AG04449 (cell line): Measurements from ENCODE around the gene MRPS18A.

ENCODE experiments used
- CTCF ChIA-PET: fragments of 350-600 bp; formaldehyde crosslinking; extraction: SDS; loops from one replicate; lab custom pipeline; 2021; ENCODE audit warnings: antibody characterized with exemption; lab: Yijun Ruan, JAX
- POLR2A ChIA-PET: fragments of 400-600, 350-600 bp; formaldehyde crosslinking; extraction: SDS; loops from one replicate; lab custom pipeline; 2020; ENCODE audit warnings: antibody characterized with exemption, inconsistent platforms; lab: Yijun Ruan, JAX
- DNase-seq: peaks from one replicate; pipeline ENCODE4 v3.0.0-alpha.2; 2010; ENCODE audit warnings: low read depth, low spot score
- H3K4me3 ChIP-seq: 2 replicates; pipeline ENCODE4 v1.5.1; 2011; ENCODE audit warnings: low read depth, mild to moderate bottlenecking, control low read depth, low read length
- TF ChIP-seq, protein P1 (sequence below): IDR thresholded peaks from one replicate; pipeline ENCODE4 v1.5.1; 2011; ENCODE audit warnings: mild to moderate bottlenecking, moderate library complexity, low read length, control low read depth, inconsistent platforms; ENCODE audit not compliant: insufficient read depth; ENCODE audit errors: missing control alignments

Gene MRPS18A

GRCh38 chr6:43683708-43684455 is 3.7 kb downstream of the MRPS18A start:
- H3K4me3 ChIP-seq, result no peak overlapping the region
- ChIA-PET CTCF (interaction anchor here (0.7 to 1.3 kb wide), 3 partner anchors 17 to 396 kb away, joined by 3 to 5 read pairs (median 3); partner anchors contain the start of gene VEGFA), POLR2A (no interaction called here)
- no peak for DNase-seq
- TF ChIP-seq, protein P1, sequence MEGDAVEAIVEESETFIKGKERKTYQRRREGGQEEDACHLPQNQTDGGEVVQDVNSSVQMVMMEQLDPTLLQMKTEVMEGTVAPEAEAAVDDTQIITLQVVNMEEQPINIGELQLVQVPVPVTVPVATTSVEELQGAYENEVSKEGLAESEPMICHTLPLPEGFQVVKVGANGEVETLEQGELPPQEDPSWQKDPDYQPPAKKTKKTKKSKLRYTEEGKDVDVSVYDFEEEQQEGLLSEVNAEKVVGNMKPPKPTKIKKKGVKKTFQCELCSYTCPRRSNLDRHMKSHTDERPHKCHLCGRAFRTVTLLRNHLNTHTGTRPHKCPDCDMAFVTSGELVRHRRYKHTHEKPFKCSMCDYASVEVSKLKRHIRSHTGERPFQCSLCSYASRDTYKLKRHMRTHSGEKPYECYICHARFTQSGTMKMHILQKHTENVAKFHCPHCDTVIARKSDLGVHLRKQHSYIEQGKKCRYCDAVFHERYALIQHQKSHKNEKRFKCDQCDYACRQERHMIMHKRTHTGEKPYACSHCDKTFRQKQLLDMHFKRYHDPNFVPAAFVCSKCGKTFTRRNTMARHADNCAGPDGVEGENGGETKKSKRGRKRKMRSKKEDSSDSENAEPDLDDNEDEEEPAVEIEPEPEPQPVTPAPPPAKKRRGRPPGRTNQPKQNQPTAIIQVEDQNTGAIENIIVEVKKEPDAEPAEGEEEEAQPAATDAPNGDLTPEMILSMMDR, result no peak

GRCh38 chr6:43682724-43683429 is 4.7 kb downstream of the MRPS18A start:
- ChIA-PET CTCF (interaction anchor here (0.7 to 7.1 kb wide), 3 partner anchors 15 to 397 kb away, joined by 3 to 74 read pairs (median 5); no protein-coding TSS in a partner anchor), POLR2A (no interaction called here)
- DNase-seq, result no peak
- TF ChIP-seq, protein P1, result no peak
- H3K4me3 ChIP-seq, result no peak overlapping the region

DNA sequence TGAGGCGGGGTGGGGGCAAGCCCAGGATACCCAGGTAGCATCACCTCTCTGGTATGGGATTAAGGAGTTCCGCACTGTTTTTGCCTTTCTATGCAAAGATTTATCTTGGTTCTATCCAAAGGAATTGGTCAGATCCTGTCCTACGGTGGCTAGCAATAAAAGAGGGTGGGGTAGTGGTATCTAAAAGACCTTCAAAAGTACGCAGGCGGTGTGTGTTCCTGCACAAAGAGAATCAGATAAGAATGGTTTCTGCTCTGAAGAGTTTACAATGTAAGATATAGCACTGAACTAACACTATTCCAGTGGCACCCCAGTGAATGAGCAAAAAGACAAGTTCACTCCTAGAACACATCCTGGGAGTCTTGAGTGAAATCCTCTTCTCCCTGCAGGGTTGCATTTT is 6.3 kb downstream of the MRPS18A start:
- H3K4me3 ChIP-seq, result no peak overlapping the region
- TF ChIP-seq, protein P1, result no peak
- CTCF ChIA-PET, result interaction anchor here (7.1 kb wide), 1 partner anchor 13 kb away, joined by 74 read pairs; no protein-coding TSS in a partner anchor
- POLR2A ChIA-PET, result no interaction called here
- DNase-seq, result no peak

- POLR2A ChIA-PET, result no interaction called here
- DNase-seq, result no peak
- TF ChIP-seq, protein P1, result no peak
- CTCF ChIA-PET, result interaction anchor here (0.7 to 7.1 kb wide), 4 partner anchors 8 to 395 kb away, joined by 3 to 74 read pairs (median 4); no protein-coding TSS in a partner anchor
- no peak overlapping the region for H3K4me3 ChIP-seq
These were observed 7.0 kb downstream of the MRPS18A start for GRCh38 chr6:43680308-43681200.

DNA sequence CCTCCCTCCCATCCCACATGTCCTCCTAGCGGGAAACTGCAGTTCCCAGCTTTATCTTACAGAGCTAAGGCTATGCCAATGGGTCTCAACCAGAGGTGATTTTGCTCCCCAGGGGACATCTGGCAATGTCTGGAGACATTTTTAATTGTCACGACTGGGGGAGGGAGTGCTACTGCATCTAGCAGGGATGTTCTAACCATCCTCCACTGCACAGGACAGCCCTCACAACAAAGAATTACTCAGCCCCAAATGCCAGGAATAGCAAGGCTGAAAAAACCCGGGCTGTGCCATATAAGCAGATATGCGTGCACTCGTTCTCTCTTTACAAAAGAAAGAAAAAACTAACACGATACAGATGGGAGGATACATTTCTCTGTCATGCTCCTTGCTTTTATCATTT is 8.5 kb downstream of the MRPS18A start:
- no peak for DNase-seq
- ChIA-PET POLR2A (no interaction called here), CTCF (interaction anchor here (0.6 to 15.5 kb wide), 7 partner anchors 9 to 401 kb away, joined by 3 to 324 read pairs (median 6); partner anchors contain the start of genes MRPS18A and VEGFA)
- TF ChIP-seq, protein P1, result no peak
- H3K4me3 ChIP-seq, result no peak overlapping the region
